Measurements from ENCODE around the gene GALM.

The GALM gene

GRCh38 chr2:38654528-38655381 is 11.2 kb upstream of the GALM start:
- no peak overlapping the region for H3K4ac ChIP-seq (ENCODE audit: low read depth, low read length)
- DNase-seq, result no peak
- no peak overlapping the region for H3K4me2 ChIP-seq (ENCODE audit: low read length)
- no peaks in the 10 kb centered on the region for H3K9me3 ChIP-seq (ENCODE audit: insufficient read depth, low read depth, low read length)
- no peak overlapping the region for H4K91ac ChIP-seq (ENCODE audit: low read depth, low read length)
- no peak overlapping the region for H3K14ac ChIP-seq (ENCODE audit: low read length)
- H3K18ac ChIP-seq (ENCODE audit: low read length), result no peak overlapping the region
- no peak overlapping the region for H4K8ac ChIP-seq (ENCODE audit: low read depth, low read length)
- H3K27me3 ChIP-seq (ENCODE audit: insufficient read depth, low read length), result no peaks in the 10 kb centered on the region
- no peak overlapping the region for H2BK12ac ChIP-seq (ENCODE audit: low read length)
- no peak overlapping the region for H2AFZ ChIP-seq (ENCODE audit: insufficient read depth, low read length, poor library complexity)
- no peak overlapping the region for H3K4me3 ChIP-seq (ENCODE audit: low read depth, low read length)
- no peak overlapping the region for H2BK120ac ChIP-seq (ENCODE audit: insufficient read depth, low read length, poor library complexity)
- H2AK5ac ChIP-seq (ENCODE audit: low read length), result no peak overlapping the region
- H3K36me3 ChIP-seq (ENCODE audit: control insufficient read depth in 1 of 2, insufficient read depth in 2 of 2, low read length in 2 of 2), result no peaks in the 10 kb centered on the region
- H3K4me1 ChIP-seq (ENCODE audit: control insufficient read depth in 1 of 2, insufficient read depth in 2 of 2, low read length in 2 of 2), result peaks cover 0 to 2% of the 10 kb centered on the region in 2 experiments
- no peaks in the 10 kb centered on the region for H3K79me1 ChIP-seq (ENCODE audit: low read length)
- WGBS (ENCODE audit: extremely low coverage, insufficient coverage, insufficient read length), result no CpG with 5 or more reads among the region's 13 CpGs
- no peak overlapping the region for H3K9ac ChIP-seq (ENCODE audit: low read length)
- H4K12ac ChIP-seq (ENCODE audit: low read depth, low read length), result no peak overlapping the region
- H3K79me2 ChIP-seq (ENCODE audit: control insufficient read depth, insufficient read depth, low read length, poor library complexity), result no peaks in the 10 kb centered on the region
- H3K23ac ChIP-seq (ENCODE audit: low read length), result no peak overlapping the region
- no peak overlapping the region for H2BK5ac ChIP-seq (ENCODE audit: low read depth, low read length, poor library complexity)
- no peak overlapping the region for H3K27ac ChIP-seq (ENCODE audit: low read depth, low read length)

- Histone ChIP-seq H3K4me3 (ENCODE audit: low read depth, low read length) (no peak overlapping the region), H3K79me1 (ENCODE audit: low read length) (no peaks in the 10 kb centered on the region), H3K4ac (ENCODE audit: low read depth, low read length) (no peak overlapping the region), H3K27me3 (ENCODE audit: insufficient read depth, low read length) (no peaks in the 10 kb centered on the region), H2AK5ac (ENCODE audit: low read length) (no peak overlapping the region), H3K4me1 (ENCODE audit: control insufficient read depth in 1 of 2, insufficient read depth in 2 of 2, low read length in 2 of 2) (peaks cover 0 to 2% of the 10 kb centered on the region in 2 experiments), H3K27ac (ENCODE audit: low read depth, low read length) (no peak overlapping the region), H3K4me2 (ENCODE audit: low read length) (no peak overlapping the region), H3K18ac (ENCODE audit: low read length) (no peak overlapping the region), H3K36me3 (ENCODE audit: control insufficient read depth in 1 of 2, insufficient read depth in 2 of 2, low read length in 2 of 2) (no peaks in the 10 kb centered on the region), H3K9ac (ENCODE audit: low read length) (no peak overlapping the region), H3K9me3 (ENCODE audit: insufficient read depth, low read depth, low read length) (no peaks in the 10 kb centered on the region), H3K14ac (ENCODE audit: low read length) (no peak overlapping the region), H2BK12ac (ENCODE audit: low read length) (no peak overlapping the region), H4K91ac (ENCODE audit: low read depth, low read length) (no peak overlapping the region), H4K8ac (ENCODE audit: low read depth, low read length) (no peak overlapping the region), H2AFZ (ENCODE audit: insufficient read depth, low read length, poor library complexity) (no peak overlapping the region), H2BK120ac (ENCODE audit: insufficient read depth, low read length, poor library complexity) (no peak overlapping the region), H3K23ac (ENCODE audit: low read length) (no peak overlapping the region), H3K79me2 (ENCODE audit: control insufficient read depth, insufficient read depth, low read length, poor library complexity) (no peaks in the 10 kb centered on the region), H4K12ac (ENCODE audit: low read depth, low read length) (no peak overlapping the region), H2BK5ac (ENCODE audit: low read depth, low read length, poor library complexity) (no peak overlapping the region)
- DNase-seq, result no peak
- no CpG with 5 or more reads among the region's 1 CpG for WGBS (ENCODE audit: extremely low coverage, insufficient coverage, insufficient read length)
Observed at GRCh38 chr2:38655441-38655840, 10.5 kb upstream of the GALM start.

GRCh38 chr2:38656866-38657480 is 8.9 kb upstream of the GALM start:
- no peaks in the 10 kb centered on the region for H3K27me3 ChIP-seq (ENCODE audit: insufficient read depth, low read length)
- no peak overlapping the region for H3K4me3 ChIP-seq (ENCODE audit: low read depth, low read length)
- H3K23ac ChIP-seq (ENCODE audit: low read length), result no peak overlapping the region
- H4K8ac ChIP-seq (ENCODE audit: low read depth, low read length), result no peak overlapping the region
- no CpG with 5 or more reads among the region's 4 CpGs for WGBS (ENCODE audit: extremely low coverage, insufficient coverage, insufficient read length)
- H3K4me1 ChIP-seq (ENCODE audit: control insufficient read depth in 1 of 2, insufficient read depth in 2 of 2, low read length in 2 of 2), result peaks cover 0 to 2% of the 10 kb centered on the region in 2 experiments
- no peak overlapping the region for H2BK5ac ChIP-seq (ENCODE audit: low read depth, low read length, poor library complexity)
- no peaks in the 10 kb centered on the region for H3K79me2 ChIP-seq (ENCODE audit: control insufficient read depth, insufficient read depth, low read length, poor library complexity)
- no peak overlapping the region for H3K9ac ChIP-seq (ENCODE audit: low read length)
- H3K79me1 ChIP-seq (ENCODE audit: low read length), result no peaks in the 10 kb centered on the region
- H3K18ac ChIP-seq (ENCODE audit: low read length), result no peak overlapping the region
- no peak overlapping the region for H2BK12ac ChIP-seq (ENCODE audit: low read length)
- no peak overlapping the region for H2AFZ ChIP-seq (ENCODE audit: insufficient read depth, low read length, poor library complexity)
- no peak overlapping the region for H3K4me2 ChIP-seq (ENCODE audit: low read length)
- no peaks in the 10 kb centered on the region for H3K36me3 ChIP-seq (ENCODE audit: control insufficient read depth in 1 of 2, insufficient read depth in 2 of 2, low read length in 2 of 2)
- no peak overlapping the region for H2AK5ac ChIP-seq (ENCODE audit: low read length)
- H3K4ac ChIP-seq (ENCODE audit: low read depth, low read length), result no peak overlapping the region
- H3K27ac ChIP-seq (ENCODE audit: low read depth, low read length), result no peak overlapping the region
- H2BK120ac ChIP-seq (ENCODE audit: insufficient read depth, low read length, poor library complexity), result no peak overlapping the region
- no peak overlapping the region for H4K91ac ChIP-seq (ENCODE audit: low read depth, low read length)
- no peak for DNase-seq
- no peaks in the 10 kb centered on the region for H3K9me3 ChIP-seq (ENCODE audit: insufficient read depth, low read depth, low read length)
- H3K14ac ChIP-seq (ENCODE audit: low read length), result no peak overlapping the region
- H4K12ac ChIP-seq (ENCODE audit: low read depth, low read length), result no peak overlapping the region

GRCh38 chr2:38658613-38659012 is 7.3 kb upstream of the GALM start:
- H3K4me3 ChIP-seq (ENCODE audit: low read depth, low read length), result no peak overlapping the region
- no peak overlapping the region for H3K14ac ChIP-seq (ENCODE audit: low read length)
- no peaks in the 10 kb centered on the region for H3K9me3 ChIP-seq (ENCODE audit: insufficient read depth, low read depth, low read length)
- H4K8ac ChIP-seq (ENCODE audit: low read depth, low read length), result no peak overlapping the region
- H3K79me2 ChIP-seq (ENCODE audit: control insufficient read depth, insufficient read depth, low read length, poor library complexity), result no peaks in the 10 kb centered on the region
- peaks cover 0 to 2% of the 10 kb centered on the region in 2 experiments for H3K4me1 ChIP-seq (ENCODE audit: control insufficient read depth in 1 of 2, insufficient read depth in 2 of 2, low read length in 2 of 2)
- no peak overlapping the region for H2AFZ ChIP-seq (ENCODE audit: insufficient read depth, low read length, poor library complexity)
- no peaks in the 10 kb centered on the region for H3K36me3 ChIP-seq (ENCODE audit: control insufficient read depth in 1 of 2, insufficient read depth in 2 of 2, low read length in 2 of 2)
- DNase-seq, result no peak
- whole genome bisulfite sequencing (ENCODE audit: extremely low coverage, insufficient coverage, insufficient read length), result no CpG with 5 or more reads among the region's 2 CpGs
- H3K4ac ChIP-seq (ENCODE audit: low read depth, low read length), result no peak overlapping the region
- no peak overlapping the region for H2BK120ac ChIP-seq (ENCODE audit: insufficient read depth, low read length, poor library complexity)
- H3K23ac ChIP-seq (ENCODE audit: low read length), result no peak overlapping the region
- H3K4me2 ChIP-seq (ENCODE audit: low read length), result no peak overlapping the region
- H2BK5ac ChIP-seq (ENCODE audit: low read depth, low read length, poor library complexity), result no peak overlapping the region
- H4K12ac ChIP-seq (ENCODE audit: low read depth, low read length), result no peak overlapping the region
- H3K27ac ChIP-seq (ENCODE audit: low read depth, low read length), result no peak overlapping the region
- H3K79me1 ChIP-seq (ENCODE audit: low read length), result no peaks in the 10 kb centered on the region
- no peak overlapping the region for H2BK12ac ChIP-seq (ENCODE audit: low read length)
- no peak overlapping the region for H2AK5ac ChIP-seq (ENCODE audit: low read length)
- no peak overlapping the region for H3K9ac ChIP-seq (ENCODE audit: low read length)
- no peak overlapping the region for H3K18ac ChIP-seq (ENCODE audit: low read length)
- no peaks in the 10 kb centered on the region for H3K27me3 ChIP-seq (ENCODE audit: insufficient read depth, low read length)
- no peak overlapping the region for H4K91ac ChIP-seq (ENCODE audit: low read depth, low read length)
